ENCODE results near the gene CNTN4.

- TF ChIP-seq POLR2AphosphoS5 (IDR thresholded peaks at IDR 0.05) (no peak), CTCF (IDR thresholded peaks at IDR 0.05) (no peak), POLR2A (IDR thresholded peaks at IDR 0.05) (no peak), EP300 (IDR thresholded peaks at IDR 0.05) (no peak)
These were observed 456.0 kb downstream of the CNTN4 start for GRCh38 chr3:2554656-2555055.

Data from upper lobe of left lung (tissue), 4 donors.